Measurements from ENCODE around the gene TMEM233.

Gene TMEM233

GRCh38 chr12:119631930-119632678 lies 38.5 kb downstream of the TMEM233 start:
- H3K79me2 ChIP-seq (ENCODE audit: control insufficient read depth, low read length) = no peaks in the 10 kb centered on the region
- H4K20me1 ChIP-seq (ENCODE audit: control insufficient read depth, insufficient read depth, low read depth, low read length) = no peaks in the 10 kb centered on the region
- H3K9me3 ChIP-seq (ENCODE audit: control insufficient read depth, insufficient read depth, low read length) = no peaks in the 10 kb centered on the region
- H3K27ac ChIP-seq (ENCODE audit: low read depth, low read length) = no peak overlapping the region
- no peak overlapping the region for H3K4me3 ChIP-seq (ENCODE audit: low read length)
- no peaks in the 10 kb centered on the region for H3K4me1 ChIP-seq (ENCODE audit: control insufficient read depth, low read length)
- no peaks in the 10 kb centered on the region for H3F3A ChIP-seq (ENCODE audit: control insufficient read depth, insufficient read depth)
- H3K27me3 ChIP-seq (ENCODE audit: control insufficient read depth, low read length) = peaks cover 16% of the 10 kb centered on the region
- TF ChIP-seq CTCF (IDR thresholded peaks at IDR 0.05; ENCODE audit: low read depth, low read length, poor library complexity, severe bottlenecking) (no peak), EZH2phosphoT487 (IDR thresholded peaks at IDR 0.05; ENCODE audit: borderline replicate concordance, low read length) (no peak)
- no peaks in the 10 kb centered on the region for H3K9me2 ChIP-seq (replicated peaks; ENCODE audit: control insufficient read depth, low read length)
- H3K4me2 ChIP-seq (ENCODE audit: low read length) = no peak overlapping the region
- no peaks in the 10 kb centered on the region for H3K36me3 ChIP-seq (ENCODE audit: control insufficient read depth, low read length)

- H3K9me3 ChIP-seq (ENCODE audit: control insufficient read depth, insufficient read depth, low read length) = no peaks in the 10 kb centered on the region
- no peaks in the 10 kb centered on the region for H3K79me2 ChIP-seq (ENCODE audit: control insufficient read depth, low read length)
- no peaks in the 10 kb centered on the region for H3K36me3 ChIP-seq (ENCODE audit: control insufficient read depth, low read length)
- H3K4me3 ChIP-seq (ENCODE audit: low read length) = no peak overlapping the region
- H3K9me2 ChIP-seq (replicated peaks; ENCODE audit: control insufficient read depth, low read length) = no peaks in the 10 kb centered on the region
- no peaks in the 10 kb centered on the region for H3F3A ChIP-seq (ENCODE audit: control insufficient read depth, insufficient read depth)
- H3K27me3 ChIP-seq (ENCODE audit: control insufficient read depth, low read length) = peaks cover 16% of the 10 kb centered on the region
- no peaks in the 10 kb centered on the region for H3K4me1 ChIP-seq (ENCODE audit: control insufficient read depth, low read length)
- no peaks in the 10 kb centered on the region for H4K20me1 ChIP-seq (ENCODE audit: control insufficient read depth, insufficient read depth, low read depth, low read length)
- H3K4me2 ChIP-seq (ENCODE audit: low read length) = no peak overlapping the region
- H3K27ac ChIP-seq (ENCODE audit: low read depth, low read length) = no peak overlapping the region
- TF ChIP-seq CTCF (IDR thresholded peaks at IDR 0.05; ENCODE audit: low read depth, low read length, poor library complexity, severe bottlenecking) = no peak
Observed at GRCh38 chr12:119634743-119635142, 41.2 kb downstream of the TMEM233 start.

GRCh38 chr12:119642986-119643385 lies 49.4 kb downstream of the TMEM233 start:
- Histone ChIP-seq H3K79me2 (ENCODE audit: control insufficient read depth, low read length) (no peaks in the 10 kb centered on the region), H3K27me3 (ENCODE audit: control insufficient read depth, low read length) (no peaks in the 10 kb centered on the region), H3K9me3 (ENCODE audit: control insufficient read depth, insufficient read depth, low read length) (no peaks in the 10 kb centered on the region), H3K4me1 (ENCODE audit: control insufficient read depth, low read length) (no peaks in the 10 kb centered on the region), H3K9me2 (replicated peaks; ENCODE audit: control insufficient read depth, low read length) (no peaks in the 10 kb centered on the region), H3K4me3 (ENCODE audit: low read length) (no peak overlapping the region), H3F3A (ENCODE audit: control insufficient read depth, insufficient read depth) (no peaks in the 10 kb centered on the region), H3K36me3 (ENCODE audit: control insufficient read depth, low read length) (no peaks in the 10 kb centered on the region), H3K4me2 (ENCODE audit: low read length) (no peak overlapping the region), H4K20me1 (ENCODE audit: control insufficient read depth, insufficient read depth, low read depth, low read length) (no peaks in the 10 kb centered on the region), H3K27ac (ENCODE audit: low read depth, low read length) (no peak overlapping the region)
- TF ChIP-seq CTCF (IDR thresholded peaks at IDR 0.05; ENCODE audit: low read depth, low read length, poor library complexity, severe bottlenecking) (peak; percentile 51), EZH2phosphoT487 (IDR thresholded peaks at IDR 0.05; ENCODE audit: borderline replicate concordance, low read length) (no peak)

Measured in DOHH2 (cell line).